ENCODE measurements around the gene FAM234B.

Gene FAM234B

DNA sequence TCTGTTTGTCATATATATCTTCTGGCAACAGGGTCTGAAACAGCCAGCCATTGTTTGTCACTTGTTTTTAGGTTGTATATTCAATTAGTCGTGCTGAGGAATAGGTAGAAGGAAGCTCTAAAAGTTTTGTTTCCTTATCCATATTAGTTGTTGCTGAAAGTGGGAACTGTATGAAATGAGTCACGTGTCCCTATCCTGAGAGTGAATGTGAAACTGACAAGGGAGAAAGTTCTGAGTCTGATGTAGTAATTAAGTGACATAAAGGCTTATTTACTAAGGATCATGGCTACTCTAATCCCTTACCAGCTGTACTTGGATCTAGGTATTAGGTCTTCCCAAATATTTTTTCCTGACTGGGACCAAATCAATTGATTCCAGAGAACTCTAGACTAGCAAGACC is 16.4 kb downstream of the FAM234B start:
- DNase-seq (ENCODE audit: low read depth), result no peak
- TF ChIP-seq, protein P1, sequence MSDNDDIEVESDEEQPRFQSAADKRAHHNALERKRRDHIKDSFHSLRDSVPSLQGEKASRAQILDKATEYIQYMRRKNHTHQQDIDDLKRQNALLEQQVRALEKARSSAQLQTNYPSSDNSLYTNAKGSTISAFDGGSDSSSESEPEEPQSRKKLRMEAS (IDR thresholded peaks at IDR 0.05; ENCODE audit: low read depth, low read length), result no peak
- no peak for TF ChIP-seq CTCF (IDR thresholded peaks at IDR 0.05; ENCODE audit: low read depth, low read length)
- TF ChIP-seq POLR2A (IDR thresholded peaks at IDR 0.05; ENCODE audit: extremely low read depth, insufficient read length), result no peak
- no peak for TF ChIP-seq MYC (IDR thresholded peaks at IDR 0.05; ENCODE audit: low read depth, low read length)

DNA sequence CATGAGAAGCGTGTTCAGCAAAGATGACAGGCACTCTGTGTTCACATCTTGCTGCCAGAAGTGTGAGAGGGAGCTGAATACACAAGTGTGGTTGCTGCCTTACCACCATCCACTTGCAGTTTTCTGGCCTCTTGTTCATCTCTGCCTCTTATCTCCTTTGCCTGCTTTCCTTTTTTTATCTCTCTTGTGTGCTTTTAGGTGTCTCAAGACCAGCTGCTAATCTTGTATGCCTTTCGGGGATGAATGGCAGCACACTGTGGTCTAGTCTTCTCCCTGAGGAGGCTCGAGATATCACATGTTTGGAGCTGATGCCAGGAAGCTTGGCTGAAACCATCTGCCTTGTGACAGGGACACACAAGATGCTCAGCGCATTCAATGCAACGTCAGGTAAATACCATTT is 17.2 kb downstream of the FAM234B start:
- DNase-seq (ENCODE audit: low read depth), result no peak
- TF ChIP-seq POLR2A (IDR thresholded peaks at IDR 0.05; ENCODE audit: extremely low read depth, insufficient read length) (no peak), MYC (IDR thresholded peaks at IDR 0.05; ENCODE audit: low read depth, low read length) (no peak), CTCF (IDR thresholded peaks at IDR 0.05; ENCODE audit: low read depth, low read length) (no peak)
- TF ChIP-seq, protein P1 (IDR thresholded peaks at IDR 0.05; ENCODE audit: low read depth, low read length), result no peak
- no peak overlapping the region for H3K4me3 ChIP-seq (ENCODE audit: low read depth, low read length)

More for the DNA sequence above, 16.4 kb downstream of the FAM234B start:
- H3K4me3 ChIP-seq (ENCODE audit: low read depth, low read length), result no peak overlapping the region

DNA sequence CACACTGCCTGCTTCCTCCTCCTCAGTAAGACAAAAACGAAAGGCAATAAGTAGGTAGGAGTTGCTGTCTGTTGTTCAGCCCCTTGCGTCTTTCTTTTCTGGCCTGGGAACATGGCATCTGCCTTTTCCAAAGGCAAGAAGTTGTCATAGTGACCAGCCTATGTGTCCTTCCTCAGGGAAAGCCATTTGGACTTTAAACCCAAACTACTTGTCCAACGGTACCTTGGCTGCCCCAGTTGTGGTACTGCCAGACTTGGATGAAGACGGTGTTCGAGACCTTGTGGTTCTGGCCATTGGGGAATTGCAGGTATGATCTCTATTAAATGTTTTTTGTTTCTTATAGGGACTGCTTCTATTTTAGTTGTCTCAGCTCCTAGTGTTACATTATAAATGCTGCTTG is 18.5 kb downstream of the FAM234B start:
- no peak for DNase-seq (ENCODE audit: low read depth)
- no peak overlapping the region for H3K4me3 ChIP-seq (ENCODE audit: low read depth, low read length)

DNA sequence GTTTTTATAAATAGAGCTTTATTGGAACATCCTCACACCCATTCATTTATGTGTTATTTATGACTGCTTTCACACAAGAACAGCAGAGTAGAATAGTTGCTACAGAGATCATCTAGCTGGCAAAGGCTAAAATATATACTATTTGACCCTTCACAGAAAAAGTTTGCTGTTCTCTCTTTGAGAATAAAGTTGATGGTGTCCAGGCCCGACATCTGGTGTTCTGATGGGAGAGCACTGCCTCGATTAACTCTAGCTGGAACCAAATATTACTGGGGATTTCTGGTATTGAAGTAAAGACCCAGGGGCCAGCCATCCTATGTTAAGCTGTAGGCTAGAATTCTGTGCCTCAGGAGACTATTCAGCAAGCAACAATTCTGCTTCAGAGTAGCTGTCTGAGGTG is 21.8 kb downstream of the FAM234B start:
- TF ChIP-seq MYC (IDR thresholded peaks at IDR 0.05; ENCODE audit: low read depth, low read length), result no peak
- no peak for TF ChIP-seq POLR2A (IDR thresholded peaks at IDR 0.05; ENCODE audit: extremely low read depth, insufficient read length)
- TF ChIP-seq, protein P1 (IDR thresholded peaks at IDR 0.05; ENCODE audit: low read depth, low read length), result no peak
- TF ChIP-seq CTCF (IDR thresholded peaks at IDR 0.05; ENCODE audit: low read depth, low read length), result no peak
- DNase-seq (ENCODE audit: low read depth), result no peak
- no peak overlapping the region for H3K4me3 ChIP-seq (ENCODE audit: low read depth, low read length)

More for the DNA sequence above, 18.5 kb downstream of the FAM234B start:
- TF ChIP-seq POLR2A (IDR thresholded peaks at IDR 0.05; ENCODE audit: extremely low read depth, insufficient read length) (no peak), CTCF (IDR thresholded peaks at IDR 0.05; ENCODE audit: low read depth, low read length) (no peak), MYC (IDR thresholded peaks at IDR 0.05; ENCODE audit: low read depth, low read length) (no peak)
- TF ChIP-seq, protein P1 (IDR thresholded peaks at IDR 0.05; ENCODE audit: low read depth, low read length), result no peak

- no peak for DNase-seq (ENCODE audit: low read depth)
- TF ChIP-seq MYC (IDR thresholded peaks at IDR 0.05; ENCODE audit: low read depth, low read length) (no peak), CTCF (IDR thresholded peaks at IDR 0.05; ENCODE audit: low read depth, low read length) (no peak), POLR2A (IDR thresholded peaks at IDR 0.05; ENCODE audit: extremely low read depth, insufficient read length) (no peak)
- TF ChIP-seq, protein P1 (IDR thresholded peaks at IDR 0.05; ENCODE audit: low read depth, low read length), result no peak
- no peak overlapping the region for H3K4me3 ChIP-seq (ENCODE audit: low read depth, low read length)
Observed at GRCh38 chr12:13066459-13066858, 22.3 kb downstream of the FAM234B start.

- no peak for DNase-seq (ENCODE audit: low read depth)
- TF ChIP-seq, protein P1 (IDR thresholded peaks at IDR 0.05; ENCODE audit: low read depth, low read length), result no peak
- no peak for TF ChIP-seq CTCF (IDR thresholded peaks at IDR 0.05; ENCODE audit: low read depth, low read length)
- no peak for TF ChIP-seq MYC (IDR thresholded peaks at IDR 0.05; ENCODE audit: low read depth, low read length)
- no peak for TF ChIP-seq POLR2A (IDR thresholded peaks at IDR 0.05; ENCODE audit: extremely low read depth, insufficient read length)
- H3K4me3 ChIP-seq (ENCODE audit: low read depth, low read length), result no peak overlapping the region
Observed at GRCh38 chr12:13067322-13067721, 23.1 kb downstream of the FAM234B start.

Data from NB4 (cell line).